GM23338 (cell line): Measurements from ENCODE around the gene ZYG11A. TPM values are rescaled to one million over a fixed set of nuclear protein-coding genes. Genes with fewer than 3 reads are reported as not detected.

Experiments used
- ATAC-seq: fragments of 200-7000 bp; cut with Tn5 transposase; 3 replicates; pipeline ENCODE4 v1.9.1; 2020
- DNase-seq: peaks from one replicate; pipeline ENCODE4 v3.0.0-alpha.2; 2015; ENCODE audit warnings: low spot score
- H2AFZ ChIP-seq: fragments of 200-600 bp; sonication (generic); 2 replicates; pipeline ENCODE4 v1.8.0; 2016; ENCODE audit warnings: antibody characterized with exemption, mild to moderate bottlenecking, moderate library complexity
- H3F3A ChIP-seq: fragments of 200-600 bp; sonication (generic); replicated peaks from 2 replicates; pipeline ENCODE4 v1.8.0; 2017; ENCODE audit warnings: antibody characterized with exemption, mixed run types, low read depth
- H3K27ac ChIP-seq: fragments of 200-600 bp; sonication (generic); 2 replicates; pipeline ENCODE4 v1.6.1; 2016; ENCODE audit warnings: low read depth
- H3K27me3 ChIP-seq: fragments of 200-600 bp; sonication (generic); 2 replicates; pipeline ENCODE4 v1.8.0; 2016; ENCODE audit warnings: mild to moderate bottlenecking, mixed run types, moderate library complexity; ENCODE audit not compliant: insufficient read depth
- H3K36me3 ChIP-seq: fragments of 200-600 bp; sonication (generic); 2 replicates; pipeline ENCODE4 v1.8.0; 2016; ENCODE audit warnings: mild to moderate bottlenecking; ENCODE audit not compliant: insufficient read depth
- H3K4me1 ChIP-seq: fragments of 200-600 bp; sonication (generic); 2 replicates; pipeline ENCODE4 v1.8.0; 2016; ENCODE audit warnings: mild to moderate bottlenecking, moderate library complexity; ENCODE audit not compliant: insufficient read depth
- H3K4me2 ChIP-seq: fragments of 200-600 bp; sonication (generic); 2 replicates; pipeline ENCODE4 v1.7.1; 2017; ENCODE audit warnings: mixed run types
- H3K4me3 ChIP-seq: fragments of 200-600 bp; sonication (generic); 2 replicates; pipeline ENCODE4 v1.6.1; 2016; ENCODE audit warnings: mixed run types
- H3K79me2 ChIP-seq: fragments of 200-600 bp; sonication (generic); replicated peaks from 2 replicates; pipeline ENCODE4 v1.8.0; 2017; ENCODE audit warnings: mild to moderate bottlenecking; ENCODE audit not compliant: insufficient read depth
- H3K9me2 ChIP-seq: fragments of 200-600 bp; sonication (generic); 2 replicates; pipeline ENCODE4 v1.8.0; 2017; ENCODE audit not compliant: insufficient read depth
- H4K20me1 ChIP-seq: fragments of 200-600 bp; sonication (generic); replicated peaks from 2 replicates; pipeline ENCODE4 v1.8.0; 2017; ENCODE audit warnings: mild to moderate bottlenecking; ENCODE audit not compliant: insufficient read depth
- H3K27ac Mint-ChIP-seq: 2 replicates; pipeline ENCODE4 v1.8.0; 2020; ENCODE audit warnings: inconsistent platforms, mild to moderate bottlenecking, moderate library complexity, mixed read lengths
- H3K27me3 Mint-ChIP-seq: 3 replicates; pipeline ENCODE4 v1.8.0; 2022; ENCODE audit warnings: low read depth, mild to moderate bottlenecking, moderate library complexity, mixed read lengths, inconsistent platforms; ENCODE audit not compliant: insufficient read depth, poor library complexity
- H3K36me3 Mint-ChIP-seq: 3 replicates; pipeline ENCODE4 v1.8.0; 2021; ENCODE audit warnings: low read depth, mild to moderate bottlenecking, inconsistent platforms, moderate library complexity, mixed read lengths
- H3K4me1 Mint-ChIP-seq: 3 replicates; pipeline ENCODE4 v1.8.0; 2020; ENCODE audit warnings: mild to moderate bottlenecking, inconsistent platforms, mixed read lengths
- H3K4me3 Mint-ChIP-seq: 3 replicates; pipeline ENCODE4 v1.8.0; 2021; ENCODE audit warnings: moderate library complexity, mild to moderate bottlenecking, inconsistent platforms, mixed read lengths
- H3K9me3 Mint-ChIP-seq: 3 replicates; pipeline ENCODE4 v1.8.0; 2020; ENCODE audit warnings: moderate library complexity, mild to moderate bottlenecking, inconsistent platforms, mixed read lengths
- CREB1 ChIP-seq: fragments of 250-450 bp; sonication (Bioruptor Pico); IDR thresholded peaks from 2 replicates; pipeline ENCODE4 v1.5.0; 2020; ENCODE audit warnings: low read depth, mild to moderate bottlenecking, moderate library complexity
- EZH2 ChIP-seq: fragments of 200-600 bp; sonication (generic); IDR thresholded peaks from one replicate; pipeline ENCODE4 v1.8.0; 2017; ENCODE audit warnings: antibody characterized with exemption, mild to moderate bottlenecking, low read depth; ENCODE audit not compliant: unreplicated experiment
- EZH2phosphoT487 ChIP-seq: fragments of 200-600 bp; sonication (generic); IDR thresholded peaks from one replicate; pipeline ENCODE4 v1.8.1; 2018; ENCODE audit warnings: antibody characterized with exemption; ENCODE audit not compliant: unreplicated experiment
- JUNB ChIP-seq: IDR thresholded peaks from one replicate; pipeline ENCODE4 v1.6.1; 2016; ENCODE audit warnings: antibody characterized with exemption; ENCODE audit not compliant: unreplicated experiment
- POLR2AphosphoS5 ChIP-seq: IDR thresholded peaks from 2 replicates; pipeline ENCODE4 v1.6.1; 2016; ENCODE audit warnings: antibody characterized with exemption, low read depth
- STAT1 ChIP-seq: IDR thresholded peaks from one replicate; pipeline ENCODE4 v1.6.1; 2016; ENCODE audit warnings: antibody characterized with exemption; ENCODE audit not compliant: unreplicated experiment
- ZNF331 ChIP-seq: fragments of 250-450 bp; sonication (Bioruptor Pico); IDR thresholded peaks from 2 replicates; pipeline ENCODE4 v1.5.0; 2020; ENCODE audit warnings: low read depth, mild to moderate bottlenecking, moderate library complexity
- polyA plus RNA-seq: library from polyadenylated mRNA; unstranded; fragments of >200 nt; fragmentation: Nextera tagmentation; extraction: Ambion mirVana; gene quantifications from 2 replicates; pipeline ENCODE4 v1.2.1, GENCODE V29; 2016
- total RNA-seq: library from RNA; depleted of rRNA; stranded (reverse); fragments of >200 nt; shearing (Covaris generic); gene quantifications from 2 replicates; pipeline ENCODE4 v1.2.3, GENCODE V29; 2014
- TF ChIP-seq, protein P1 (sequence below): IDR thresholded peaks from 2 replicates; pipeline ENCODE4 v1.6.1; 2016; ENCODE audit warnings: antibody characterized with exemption
- TF ChIP-seq, protein P2 (sequence below), 2 experiments: fragments of 200-600 bp in 1 of 2; sonication (generic) in 1 of 2; conservative IDR thresholded peaks; 2 replicates each; pipeline versions ENCODE4 v1.5.1 to v1.6.1; 2016 to 2017; ENCODE audit warnings: antibody characterized with exemption in 2 of 2, low read depth in 2 of 2, mild to moderate bottlenecking in 2 of 2, moderate library complexity in 1 of 2

ZYG11A gene
- total and polyA plus RNA-seq, 2 experiments from 2014 or later, result 1.3 to 4.8 TPM

DNA sequence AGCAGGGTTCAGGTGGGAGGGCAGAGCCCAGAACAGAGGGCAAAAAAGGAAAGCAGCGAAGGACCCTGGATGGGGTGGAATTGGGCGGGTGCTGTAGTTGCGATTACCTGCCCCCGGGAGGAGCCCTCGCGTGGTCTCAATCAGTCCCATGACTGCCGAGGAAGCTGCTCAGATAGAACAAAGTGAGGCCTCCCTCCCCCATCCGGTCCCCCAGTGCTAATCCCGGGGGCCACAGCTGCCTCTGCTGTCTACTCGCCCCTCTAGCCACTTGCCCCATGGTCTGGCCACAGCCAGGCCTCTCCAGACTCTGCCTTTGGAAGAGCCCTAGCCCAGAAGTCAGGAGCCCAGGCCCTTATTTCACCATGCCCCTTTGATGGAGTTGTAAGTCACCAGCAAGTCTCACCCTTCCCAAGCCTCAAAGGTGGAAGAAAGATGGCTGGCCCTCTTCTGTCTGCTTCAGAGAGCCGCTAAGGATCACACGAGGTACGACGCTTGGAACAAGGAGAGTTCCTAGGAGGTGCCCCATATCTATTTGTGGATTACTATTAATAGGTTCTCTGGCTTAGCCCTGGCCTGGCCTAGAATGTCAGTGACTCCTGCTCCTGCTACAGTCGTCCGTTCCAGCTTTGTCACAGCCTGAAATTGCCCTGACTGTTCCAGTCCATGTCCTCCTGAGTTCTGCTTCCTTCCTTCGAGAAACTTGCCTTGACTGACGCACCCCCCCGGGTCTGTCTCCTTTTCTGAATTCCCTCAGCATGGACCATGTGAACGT lies 62.6 kb downstream of the ZYG11A start:
- ATAC-seq, result peak; percentile 96
- Histone ChIP-seq H3K27ac (no peak overlapping the region), H2AFZ (0 out of 2 replicates have a peak overlapping the region, but pooled peaks have one; percentile 8)

DNA sequence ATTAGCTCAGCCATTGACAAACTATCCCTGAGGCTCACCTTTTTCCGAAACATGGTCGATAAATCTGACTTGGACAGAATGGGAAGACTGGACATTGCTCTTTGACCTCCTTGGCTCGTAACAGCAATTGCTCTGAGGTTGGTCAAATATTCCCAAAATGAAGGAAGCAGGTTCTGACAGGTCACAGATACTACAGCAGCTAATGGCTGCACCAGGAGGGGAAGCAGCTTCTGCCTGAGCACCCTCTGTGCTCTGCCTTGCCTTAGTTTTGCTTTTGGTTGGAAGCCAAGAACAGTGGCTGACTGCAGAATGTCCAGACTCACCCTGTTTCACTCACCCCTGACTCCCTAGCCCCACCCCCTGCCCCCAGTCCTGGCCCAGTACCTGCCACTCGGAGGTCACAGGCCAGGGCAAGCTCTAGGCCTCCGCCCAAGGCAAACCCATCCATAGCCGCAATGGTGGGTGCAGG lies 63.6 kb downstream of the ZYG11A start:
- ATAC-seq (no peak), DNase-seq (no peak)
- no peak overlapping the region for H3K27ac Mint-ChIP-seq
- Histone ChIP-seq H3K79me2 (no peaks in the 10 kb centered on the region), H3K27me3 (no peaks in the 10 kb centered on the region), H3K27ac (no peak overlapping the region), H3F3A (no peaks in the 10 kb centered on the region), H3K36me3 (no peaks in the 10 kb centered on the region), H3K4me2 (no peak overlapping the region), H3K4me1 (peaks cover 13% of the 10 kb centered on the region; the same call in 1 of the 2 replicates), H3K9me2 (no peaks in the 10 kb centered on the region), H2AFZ (no peak overlapping the region), H3K4me3 (no peak overlapping the region), H4K20me1 (no peaks in the 10 kb centered on the region)
- H3K4me1 Mint-ChIP-seq, result peaks cover 19% of the 10 kb centered on the region
- no peaks in the 10 kb centered on the region for H3K36me3 Mint-ChIP-seq
- H3K9me3 Mint-ChIP-seq, result no peaks in the 10 kb centered on the region
- H3K27me3 Mint-ChIP-seq, result peaks cover 6% of the 10 kb centered on the region
- H3K4me3 Mint-ChIP-seq, result no peak overlapping the region
- TF ChIP-seq ZNF331 (CRISPR knock-in tag) (no peak), EZH2 (no peak), JUNB (no peak), POLR2AphosphoS5 (no peak), EZH2phosphoT487 (no peak), CREB1 (CRISPR knock-in tag) (no peak)
- TF ChIP-seq, protein P1, sequence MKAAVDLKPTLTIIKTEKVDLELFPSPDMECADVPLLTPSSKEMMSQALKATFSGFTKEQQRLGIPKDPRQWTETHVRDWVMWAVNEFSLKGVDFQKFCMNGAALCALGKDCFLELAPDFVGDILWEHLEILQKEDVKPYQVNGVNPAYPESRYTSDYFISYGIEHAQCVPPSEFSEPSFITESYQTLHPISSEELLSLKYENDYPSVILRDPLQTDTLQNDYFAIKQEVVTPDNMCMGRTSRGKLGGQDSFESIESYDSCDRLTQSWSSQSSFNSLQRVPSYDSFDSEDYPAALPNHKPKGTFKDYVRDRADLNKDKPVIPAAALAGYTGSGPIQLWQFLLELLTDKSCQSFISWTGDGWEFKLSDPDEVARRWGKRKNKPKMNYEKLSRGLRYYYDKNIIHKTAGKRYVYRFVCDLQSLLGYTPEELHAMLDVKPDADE, result no peak

More for the DNA sequence above, 62.6 kb downstream of the ZYG11A start:
- Histone ChIP-seq H3F3A (no peaks in the 10 kb centered on the region), H3K27me3 (no peaks in the 10 kb centered on the region), H3K4me1 (peaks cover 22% of the 10 kb centered on the region), H3K36me3 (no peaks in the 10 kb centered on the region), H3K4me2 (no peak overlapping the region), H4K20me1 (no peaks in the 10 kb centered on the region), H3K79me2 (no peaks in the 10 kb centered on the region), H3K9me2 (no peaks in the 10 kb centered on the region), H3K4me3 (no peak overlapping the region)
- TF ChIP-seq, protein P1, result no peak
- TF ChIP-seq JUNB (no peak), POLR2AphosphoS5 (no peak), CREB1 (CRISPR knock-in tag) (no peak), STAT1 (no peak), EZH2 (no peak)
- TF ChIP-seq, protein P2, sequence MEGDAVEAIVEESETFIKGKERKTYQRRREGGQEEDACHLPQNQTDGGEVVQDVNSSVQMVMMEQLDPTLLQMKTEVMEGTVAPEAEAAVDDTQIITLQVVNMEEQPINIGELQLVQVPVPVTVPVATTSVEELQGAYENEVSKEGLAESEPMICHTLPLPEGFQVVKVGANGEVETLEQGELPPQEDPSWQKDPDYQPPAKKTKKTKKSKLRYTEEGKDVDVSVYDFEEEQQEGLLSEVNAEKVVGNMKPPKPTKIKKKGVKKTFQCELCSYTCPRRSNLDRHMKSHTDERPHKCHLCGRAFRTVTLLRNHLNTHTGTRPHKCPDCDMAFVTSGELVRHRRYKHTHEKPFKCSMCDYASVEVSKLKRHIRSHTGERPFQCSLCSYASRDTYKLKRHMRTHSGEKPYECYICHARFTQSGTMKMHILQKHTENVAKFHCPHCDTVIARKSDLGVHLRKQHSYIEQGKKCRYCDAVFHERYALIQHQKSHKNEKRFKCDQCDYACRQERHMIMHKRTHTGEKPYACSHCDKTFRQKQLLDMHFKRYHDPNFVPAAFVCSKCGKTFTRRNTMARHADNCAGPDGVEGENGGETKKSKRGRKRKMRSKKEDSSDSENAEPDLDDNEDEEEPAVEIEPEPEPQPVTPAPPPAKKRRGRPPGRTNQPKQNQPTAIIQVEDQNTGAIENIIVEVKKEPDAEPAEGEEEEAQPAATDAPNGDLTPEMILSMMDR (conservative IDR thresholded peaks at IDR 0.05; ENCODE audit: low read depth in 2 of 2), result peak; percentile 57 to 69
- peaks cover 24% of the 10 kb centered on the region for H3K4me1 Mint-ChIP-seq
- H3K4me3 Mint-ChIP-seq, result no peak overlapping the region; the same call in 2 of the 3 replicates
- no peak overlapping the region for H3K27ac Mint-ChIP-seq
- H3K27me3 Mint-ChIP-seq, result peaks cover 6% of the 10 kb centered on the region
- no peaks in the 10 kb centered on the region for H3K9me3 Mint-ChIP-seq
- no peaks in the 10 kb centered on the region for H3K36me3 Mint-ChIP-seq
- DNase-seq, result peak; percentile 87
